ENCODE data around the gene GABARAPL1.
"Not testable (repeated sequence)": the region's sequence is repeated elsewhere in the genome, so short reads cannot be mapped to it uniquely, and the experiment has no call there.

GABARAPL1 gene

GRCh38 chr12:10214136-10214894 lies 1.6 kb downstream of the GABARAPL1 start:
- in situ Hi-C loops (cut with HindIII; ENCODE audit: low pct_ligation_motif_present, low sequenced_read_pairs), result no loop called here
- Histone ChIP-seq H3K4me3 (ENCODE audit: low read depth, low read length) (peak overlapping the region; percentile 97), H3K36me3 (replicated peaks) (peaks cover 14% of the 10 kb centered on the region), H3K27me3 (replicated peaks) (no peaks in the 10 kb centered on the region), H3K27ac (peak overlapping the region; percentile 99)
- DNase-seq, result peak; percentile 59
- TF ChIP-seq, protein P1, sequence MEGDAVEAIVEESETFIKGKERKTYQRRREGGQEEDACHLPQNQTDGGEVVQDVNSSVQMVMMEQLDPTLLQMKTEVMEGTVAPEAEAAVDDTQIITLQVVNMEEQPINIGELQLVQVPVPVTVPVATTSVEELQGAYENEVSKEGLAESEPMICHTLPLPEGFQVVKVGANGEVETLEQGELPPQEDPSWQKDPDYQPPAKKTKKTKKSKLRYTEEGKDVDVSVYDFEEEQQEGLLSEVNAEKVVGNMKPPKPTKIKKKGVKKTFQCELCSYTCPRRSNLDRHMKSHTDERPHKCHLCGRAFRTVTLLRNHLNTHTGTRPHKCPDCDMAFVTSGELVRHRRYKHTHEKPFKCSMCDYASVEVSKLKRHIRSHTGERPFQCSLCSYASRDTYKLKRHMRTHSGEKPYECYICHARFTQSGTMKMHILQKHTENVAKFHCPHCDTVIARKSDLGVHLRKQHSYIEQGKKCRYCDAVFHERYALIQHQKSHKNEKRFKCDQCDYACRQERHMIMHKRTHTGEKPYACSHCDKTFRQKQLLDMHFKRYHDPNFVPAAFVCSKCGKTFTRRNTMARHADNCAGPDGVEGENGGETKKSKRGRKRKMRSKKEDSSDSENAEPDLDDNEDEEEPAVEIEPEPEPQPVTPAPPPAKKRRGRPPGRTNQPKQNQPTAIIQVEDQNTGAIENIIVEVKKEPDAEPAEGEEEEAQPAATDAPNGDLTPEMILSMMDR (IDR thresholded peaks at IDR 0.05; ENCODE audit: low read depth, low read length, missing control alignments), result no peak

- Histone ChIP-seq H3K27me3 (replicated peaks) (no peaks in the 10 kb centered on the region), H3K36me3 (replicated peaks) (peaks cover 20% of the 10 kb centered on the region), H3K4me3 (ENCODE audit: low read depth, low read length) (peak overlapping the region; percentile 97), H3K27ac (peak overlapping the region; percentile 99)
- TF ChIP-seq, protein P1 (IDR thresholded peaks at IDR 0.05; ENCODE audit: low read depth, low read length, missing control alignments), result no peak
- in situ Hi-C loops (cut with HindIII; ENCODE audit: low pct_ligation_motif_present, low sequenced_read_pairs), result no loop called here
- no peak for DNase-seq
These were observed 2.2 kb downstream of the GABARAPL1 start for GRCh38 chr12:10214895-10215267.

DNA sequence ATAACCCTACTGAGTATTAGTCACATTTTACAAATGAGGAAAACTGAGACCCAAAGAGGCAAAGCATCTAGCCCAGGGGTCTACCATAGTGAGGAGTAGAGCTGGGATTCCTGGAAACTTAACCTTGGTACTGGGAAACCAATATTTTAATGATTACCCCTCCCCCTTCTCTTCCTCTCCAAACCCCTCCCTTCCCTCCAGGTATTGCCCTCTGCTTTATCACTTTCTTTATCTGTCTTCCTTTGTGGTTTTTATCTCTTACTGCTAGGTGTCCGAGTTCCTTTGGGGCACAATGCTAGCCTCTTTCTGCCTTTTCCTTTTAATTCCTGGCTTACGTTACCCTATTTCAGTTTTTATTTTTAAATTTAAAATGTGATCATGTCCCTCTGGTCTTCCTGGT lies 2.8 kb downstream of the GABARAPL1 start:
- Histone ChIP-seq H3K27me3 (replicated peaks) (no peaks in the 10 kb centered on the region), H3K27ac (peak overlapping the region; percentile 99), H3K36me3 (replicated peaks) (peaks cover 26% of the 10 kb centered on the region), H3K4me3 (ENCODE audit: low read depth, low read length) (peak overlapping the region; percentile 97)
- in situ Hi-C loops (cut with HindIII; ENCODE audit: low pct_ligation_motif_present, low sequenced_read_pairs), result no loop called here
- TF ChIP-seq, protein P1 (IDR thresholded peaks at IDR 0.05; ENCODE audit: low read depth, low read length, missing control alignments), result no peak
- no peak for DNase-seq

DNA sequence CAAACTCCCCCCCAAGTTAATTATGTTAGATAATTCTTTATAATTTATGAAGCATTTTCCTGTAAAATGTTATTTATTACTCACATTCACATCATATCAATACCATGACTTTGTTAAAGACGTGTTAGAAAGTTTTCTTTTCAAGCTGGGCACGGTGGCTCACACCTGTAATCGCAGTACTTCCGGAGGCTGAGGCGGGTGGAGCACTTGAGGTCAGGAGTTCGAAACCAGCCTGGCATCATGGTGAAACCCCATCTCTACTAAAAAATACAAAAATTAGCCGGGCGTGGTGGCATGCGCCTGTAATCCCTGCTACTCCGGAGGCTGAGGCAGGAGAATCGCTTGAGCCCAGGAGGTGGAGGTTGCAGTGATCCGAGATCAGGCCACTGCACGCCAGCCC lies 3.3 kb downstream of the GABARAPL1 start:
- DNase-seq; H3K4me3 ChIP-seq (ENCODE audit: low read depth, low read length); in situ Hi-C loops (cut with HindIII; ENCODE audit: low pct_ligation_motif_present, low sequenced_read_pairs); H3K27me3 ChIP-seq (replicated peaks); H3K27ac ChIP-seq: not testable (repeated sequence)
- peaks cover 31% of the 10 kb centered on the region for H3K36me3 ChIP-seq (replicated peaks)

- Histone ChIP-seq H3K36me3 (replicated peaks) (peaks cover 50% of the 10 kb centered on the region), H3K27me3 (replicated peaks) (no peaks in the 10 kb centered on the region), H3K27ac (no peak overlapping the region), H3K4me3 (ENCODE audit: low read depth, low read length) (no peak overlapping the region)
- TF ChIP-seq, protein P1 (IDR thresholded peaks at IDR 0.05; ENCODE audit: low read depth, low read length, missing control alignments), result no peak
- DNase-seq, result no peak
- in situ Hi-C loops (cut with HindIII; ENCODE audit: low pct_ligation_motif_present, low sequenced_read_pairs), result no loop called here
These were observed 5.3 kb downstream of the GABARAPL1 start for GRCh38 chr12:10218021-10218420.

DNA sequence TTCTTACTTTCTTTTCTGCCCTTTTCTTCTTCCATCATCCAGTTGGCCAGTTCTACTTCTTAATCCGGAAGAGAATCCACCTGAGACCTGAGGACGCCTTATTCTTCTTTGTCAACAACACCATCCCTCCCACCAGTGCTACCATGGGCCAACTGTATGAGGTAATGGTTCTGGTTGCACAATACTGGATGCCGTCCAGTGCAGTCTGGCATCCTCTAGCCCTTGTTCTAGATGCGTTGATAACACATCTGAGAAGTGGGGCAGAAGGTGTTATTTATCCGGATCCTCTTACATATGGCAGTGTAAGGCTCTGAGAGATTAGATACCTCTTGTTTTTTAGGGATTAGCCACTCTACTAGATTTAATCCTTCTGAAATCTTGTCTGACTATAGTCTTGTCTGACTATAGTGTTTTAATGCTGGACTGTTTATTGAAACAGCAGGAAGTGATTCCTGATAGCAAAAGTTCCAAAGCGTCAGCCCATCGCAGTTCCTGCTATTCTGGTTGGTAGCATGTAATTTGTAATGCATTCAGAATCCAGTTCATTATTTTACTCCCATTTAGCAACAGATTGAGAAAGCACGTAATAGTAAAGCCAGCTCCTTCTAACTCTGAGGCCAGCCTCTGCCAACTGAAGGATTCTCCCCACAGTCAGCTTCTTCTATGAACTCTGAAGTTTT lies 7.9 kb downstream of the GABARAPL1 start:
- TF ChIP-seq, protein P1 (IDR thresholded peaks at IDR 0.05; ENCODE audit: low read depth, low read length, missing control alignments), result no peak
- no peak for DNase-seq
- in situ Hi-C loops (cut with HindIII; ENCODE audit: low pct_ligation_motif_present, low sequenced_read_pairs), result no loop called here
- Histone ChIP-seq H3K27ac (no peak overlapping the region), H3K36me3 (replicated peaks) (peaks cover 63% of the 10 kb centered on the region), H3K27me3 (replicated peaks) (no peaks in the 10 kb centered on the region), H3K4me3 (ENCODE audit: low read depth, low read length) (no peak overlapping the region)

Data from brain microvascular endothelial cell (primary cell).